H9 (cell line): ENCODE data around the gene AGBL4. TPM values are rescaled to one million over a fixed set of nuclear protein-coding genes. Genes with fewer than 3 reads are reported as not detected.

Source experiments
- DNase-seq: peaks from one replicate; pipeline ENCODE4 v3.0.0-alpha.2; 2017
- H2AFZ ChIP-seq: one replicate; pipeline ENCODE4 v1.6.1; 2013; ENCODE audit warnings: mild to moderate bottlenecking, low read length, control low read depth, moderate library complexity
- H2AK5ac ChIP-seq: 2 replicates; pipeline ENCODE4 v1.6.1; 2013; ENCODE audit warnings: low read length, control low read depth, mixed read lengths; ENCODE audit not compliant: insufficient read length
- H2BK120ac ChIP-seq: one replicate; pipeline ENCODE4 v1.6.1; 2013; ENCODE audit warnings: low read depth, mild to moderate bottlenecking, low read length, control low read depth, inconsistent platforms; ENCODE audit not compliant: poor library complexity, severe bottlenecking
- H2BK12ac ChIP-seq: 2 replicates; pipeline ENCODE4 v1.6.1; 2013; ENCODE audit warnings: low read length, control low read depth, mixed read lengths, low read depth; ENCODE audit not compliant: insufficient read length
- H2BK15ac ChIP-seq: 2 replicates; pipeline ENCODE4 v1.6.1; 2013; ENCODE audit warnings: low read depth, low read length, control low read depth
- H2BK20ac ChIP-seq: one replicate; pipeline ENCODE4 v1.6.1; 2013; ENCODE audit warnings: low read depth, mild to moderate bottlenecking, low read length, control low read depth, inconsistent platforms; ENCODE audit not compliant: poor library complexity, severe bottlenecking
- H2BK5ac ChIP-seq: 2 replicates; pipeline ENCODE4 v1.6.1; 2013; ENCODE audit warnings: low read length, control low read depth, mixed read lengths; ENCODE audit not compliant: insufficient read length
- H3K14ac ChIP-seq: 2 replicates; pipeline ENCODE4 v1.6.1; 2013; ENCODE audit warnings: low read length, control low read depth; ENCODE audit not compliant: insufficient read depth
- H3K18ac ChIP-seq: 2 replicates; pipeline ENCODE4 v1.6.1; 2013; ENCODE audit warnings: low read depth, mild to moderate bottlenecking, mixed read lengths, low read length, control low read depth; ENCODE audit not compliant: insufficient read length
- H3K23ac ChIP-seq: 2 replicates; pipeline ENCODE4 v1.6.1; 2013; ENCODE audit warnings: low read length, control low read depth, mixed read lengths, low read depth; ENCODE audit not compliant: insufficient read length
- H3K23me2 ChIP-seq: 2 replicates; pipeline ENCODE4 v1.6.1; 2013; ENCODE audit warnings: low read depth, mild to moderate bottlenecking, mixed read lengths, low read length, control low read depth; ENCODE audit not compliant: insufficient read length, poor library complexity, severe bottlenecking
- H3K27ac ChIP-seq: 2 replicates; pipeline ENCODE4 v1.5.1; 2013; ENCODE audit warnings: low read length, control low read depth, mixed read lengths, low read depth; ENCODE audit not compliant: insufficient read length
- H3K27me3 ChIP-seq: 2 replicates; pipeline ENCODE4 v1.6.1; 2013; ENCODE audit warnings: low read length, control low read depth, inconsistent platforms; ENCODE audit not compliant: insufficient read depth
- H3K4ac ChIP-seq: 2 replicates; pipeline ENCODE4 v1.6.1; 2013; ENCODE audit warnings: low read depth, mild to moderate bottlenecking, control low read depth, inconsistent platforms, low read length, moderate library complexity
- H3K4me1 ChIP-seq: 2 replicates; pipeline ENCODE4 v1.6.1; 2013; ENCODE audit warnings: low read length, control low read depth, inconsistent platforms; ENCODE audit not compliant: insufficient read depth
- H3K4me2 ChIP-seq: 2 replicates; pipeline ENCODE4 v1.6.1; 2013; ENCODE audit warnings: low read length, control low read depth, mixed read lengths; ENCODE audit not compliant: insufficient read length, insufficient read depth
- H3K56ac ChIP-seq: 2 replicates; pipeline ENCODE4 v1.6.1; 2013; ENCODE audit warnings: low read depth, mild to moderate bottlenecking, mixed read lengths, low read length, control low read depth; ENCODE audit not compliant: insufficient read length
- H3K79me1 ChIP-seq: 2 replicates; pipeline ENCODE4 v1.6.1; 2013; ENCODE audit warnings: low read depth, mild to moderate bottlenecking, moderate library complexity, low read length, control low read depth, inconsistent platforms; ENCODE audit not compliant: insufficient read depth, poor library complexity, severe bottlenecking
- H3K79me2 ChIP-seq: 2 replicates; pipeline ENCODE4 v1.6.1; 2013; ENCODE audit warnings: low read length, control low read depth, inconsistent platforms; ENCODE audit not compliant: insufficient read depth
- H3K9ac ChIP-seq: 2 replicates; pipeline ENCODE4 v1.6.1; 2013; ENCODE audit warnings: low read length, control low read depth, mixed read lengths; ENCODE audit not compliant: insufficient read length; ENCODE audit errors: extremely low read depth
- H3K9me3 ChIP-seq: one replicate; pipeline ENCODE4 v1.6.1; 2013; ENCODE audit warnings: low read depth, low read length, inconsistent platforms; ENCODE audit not compliant: control insufficient read depth
- H3T11ph ChIP-seq: one replicate; pipeline ENCODE4 v1.6.1; 2013; ENCODE audit warnings: mild to moderate bottlenecking, low read length, control low read depth, inconsistent platforms
- H4K20me1 ChIP-seq: one replicate; pipeline ENCODE4 v1.6.1; 2013; ENCODE audit not compliant: control insufficient read depth, insufficient read length, insufficient read depth
- H4K5ac ChIP-seq: 2 replicates; pipeline ENCODE4 v1.6.1; 2013; ENCODE audit warnings: low read depth, mild to moderate bottlenecking, mixed read lengths, low read length, control low read depth; ENCODE audit not compliant: insufficient read length
- H4K8ac ChIP-seq: replicated peaks from 2 replicates; pipeline ENCODE4 v1.6.1; 2013; ENCODE audit warnings: low read length, control low read depth, mixed read lengths, low read depth; ENCODE audit not compliant: insufficient read length
- H4K91ac ChIP-seq: 2 replicates; pipeline ENCODE4 v1.6.1; 2013; ENCODE audit warnings: low read depth, mild to moderate bottlenecking, moderate library complexity, mixed read lengths, low read length, control low read depth; ENCODE audit not compliant: insufficient read length
- H3K27ac Mint-ChIP-seq, 3 experiments: 2 replicates in 2 of 3; 3 replicates in 1 of 3; pipeline ENCODE4 v1.8.0; 2020 to 2021; ENCODE audit warnings: mixed read lengths in 3 of 3, mild to moderate bottlenecking in 1 of 3, moderate library complexity in 1 of 3
- H3K27me3 Mint-ChIP-seq: 2 replicates; pipeline ENCODE4 v1.8.0; 2021; ENCODE audit warnings: low read depth, mild to moderate bottlenecking, moderate library complexity, mixed read lengths
- H3K36me3 Mint-ChIP-seq, 3 experiments: 2 replicates in 2 of 3; 3 replicates in 1 of 3; pipeline ENCODE4 v1.8.0; 2020 to 2021; ENCODE audit warnings: low read depth in 3 of 3, mixed read lengths in 3 of 3; ENCODE audit not compliant: insufficient read depth in 1 of 3
- H3K4me1 Mint-ChIP-seq, 2 experiments: 2 replicates each; pipeline ENCODE4 v1.8.0; 2020; ENCODE audit warnings: mixed read lengths in 2 of 2
- H3K4me3 Mint-ChIP-seq, 2 experiments: 2 replicates in 1 of 2; 3 replicates in 1 of 2; pipeline ENCODE4 v1.8.0; 2020 to 2021; ENCODE audit warnings: mild to moderate bottlenecking in 2 of 2, mixed read lengths in 2 of 2, moderate library complexity in 1 of 2
- H3K9me3 Mint-ChIP-seq, 2 experiments: 2 replicates in 1 of 2; 3 replicates in 1 of 2; pipeline ENCODE4 v1.8.0; 2020; ENCODE audit warnings: mild to moderate bottlenecking in 2 of 2, mixed read lengths in 2 of 2, moderate library complexity in 1 of 2
- CTCF ChIP-seq: fragments of 200-600 bp; sonication (generic); conservative IDR thresholded peaks from 3 replicates; pipeline ENCODE4 v1.8.0; 2021; ENCODE audit warnings: antibody characterized with exemption, mild to moderate bottlenecking
- total RNA-seq: library from RNA; stranded (reverse); gene quantifications from 2 replicates; pipeline ENCODE4 v1.2.1, GENCODE V29; 2021

The AGBL4 gene
- total RNA-seq, 1 experiment from 2014 or later, result not detected

GRCh38 chr1:49389699-49390098, 634.1 kb downstream of the AGBL4 start:
- Histone ChIP-seq H3K4me2 (no peak overlapping the region), H4K91ac (no peak overlapping the region), H3K23ac (no peak overlapping the region), H4K5ac (no peak overlapping the region), H3K56ac (no peak overlapping the region), H4K8ac (no peak overlapping the region), H3T11ph (no peak overlapping the region), H2BK12ac (no peak overlapping the region), H3K27me3 (no peaks in the 10 kb centered on the region), H3K9me3 (peaks cover 65% of the 10 kb centered on the region), H2BK120ac (no peak overlapping the region), H3K79me1 (no peaks in the 10 kb centered on the region), H3K27ac (no peak overlapping the region), H3K4ac (no peak overlapping the region), H2BK5ac (no peak overlapping the region), H3K9ac (no peak overlapping the region), H2BK20ac (no peak overlapping the region), H4K20me1 (no peaks in the 10 kb centered on the region), H3K14ac (no peak overlapping the region), H2AK5ac (no peak overlapping the region), H2BK15ac (no peak overlapping the region), H3K18ac (no peak overlapping the region), H3K4me1 (no peaks in the 10 kb centered on the region), H3K23me2 (no peaks in the 10 kb centered on the region), H2AFZ (no peak overlapping the region), H3K79me2 (no peaks in the 10 kb centered on the region)
- Mint-ChIP-seq H3K9me3 (peaks cover 80 to 88% of the 10 kb centered on the region in 2 experiments), H3K4me1 (no peaks in the 10 kb centered on the region), H3K4me3 (no peak overlapping the region), H3K27ac (no peak overlapping the region), H3K36me3 (peaks cover 0 to 14% (median 3%) of the 10 kb centered on the region in 3 experiments; a peak in 3 of 7 replicates), H3K27me3 (no peaks in the 10 kb centered on the region)
- DNase-seq, result no peak
- TF ChIP-seq CTCF, result no peak
